Midbrain (tissue), 1 donor: ENCODE data around the gene HPS3.
"Not testable (repeated sequence)": the region's sequence is repeated elsewhere in the genome, so short reads cannot be mapped to it uniquely, and the experiment has no call there.

Experiments used
- DNase-seq: peaks from one replicate; lab custom pipeline; 2025; lab: John Stamatoyannopoulos, UW

HPS3 gene, protein sequence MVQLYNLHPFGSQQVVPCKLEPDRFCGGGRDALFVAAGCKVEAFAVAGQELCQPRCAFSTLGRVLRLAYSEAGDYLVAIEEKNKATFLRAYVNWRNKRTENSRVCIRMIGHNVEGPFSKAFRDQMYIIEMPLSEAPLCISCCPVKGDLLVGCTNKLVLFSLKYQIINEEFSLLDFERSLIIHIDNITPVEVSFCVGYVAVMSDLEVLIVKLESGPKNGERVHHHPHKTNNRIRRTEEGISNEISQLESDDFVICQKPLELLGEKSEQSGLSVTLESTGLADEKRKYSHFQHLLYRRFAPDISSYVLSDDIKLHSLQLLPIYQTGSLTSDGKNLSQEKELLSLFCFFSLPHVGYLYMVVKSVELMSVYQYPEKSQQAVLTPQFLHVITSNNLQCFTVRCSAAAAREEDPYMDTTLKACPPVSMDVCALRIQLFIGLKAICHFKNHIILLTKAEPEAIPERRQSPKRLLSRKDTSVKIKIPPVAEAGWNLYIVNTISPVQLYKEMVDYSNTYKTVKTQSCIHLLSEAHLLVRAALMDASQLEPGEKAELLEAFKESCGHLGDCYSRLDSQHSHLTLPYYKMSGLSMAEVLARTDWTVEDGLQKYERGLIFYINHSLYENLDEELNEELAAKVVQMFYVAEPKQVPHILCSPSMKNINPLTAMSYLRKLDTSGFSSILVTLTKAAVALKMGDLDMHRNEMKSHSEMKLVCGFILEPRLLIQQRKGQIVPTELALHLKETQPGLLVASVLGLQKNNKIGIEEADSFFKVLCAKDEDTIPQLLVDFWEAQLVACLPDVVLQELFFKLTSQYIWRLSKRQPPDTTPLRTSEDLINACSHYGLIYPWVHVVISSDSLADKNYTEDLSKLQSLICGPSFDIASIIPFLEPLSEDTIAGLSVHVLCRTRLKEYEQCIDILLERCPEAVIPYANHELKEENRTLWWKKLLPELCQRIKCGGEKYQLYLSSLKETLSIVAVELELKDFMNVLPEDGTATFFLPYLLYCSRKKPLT

DNA sequence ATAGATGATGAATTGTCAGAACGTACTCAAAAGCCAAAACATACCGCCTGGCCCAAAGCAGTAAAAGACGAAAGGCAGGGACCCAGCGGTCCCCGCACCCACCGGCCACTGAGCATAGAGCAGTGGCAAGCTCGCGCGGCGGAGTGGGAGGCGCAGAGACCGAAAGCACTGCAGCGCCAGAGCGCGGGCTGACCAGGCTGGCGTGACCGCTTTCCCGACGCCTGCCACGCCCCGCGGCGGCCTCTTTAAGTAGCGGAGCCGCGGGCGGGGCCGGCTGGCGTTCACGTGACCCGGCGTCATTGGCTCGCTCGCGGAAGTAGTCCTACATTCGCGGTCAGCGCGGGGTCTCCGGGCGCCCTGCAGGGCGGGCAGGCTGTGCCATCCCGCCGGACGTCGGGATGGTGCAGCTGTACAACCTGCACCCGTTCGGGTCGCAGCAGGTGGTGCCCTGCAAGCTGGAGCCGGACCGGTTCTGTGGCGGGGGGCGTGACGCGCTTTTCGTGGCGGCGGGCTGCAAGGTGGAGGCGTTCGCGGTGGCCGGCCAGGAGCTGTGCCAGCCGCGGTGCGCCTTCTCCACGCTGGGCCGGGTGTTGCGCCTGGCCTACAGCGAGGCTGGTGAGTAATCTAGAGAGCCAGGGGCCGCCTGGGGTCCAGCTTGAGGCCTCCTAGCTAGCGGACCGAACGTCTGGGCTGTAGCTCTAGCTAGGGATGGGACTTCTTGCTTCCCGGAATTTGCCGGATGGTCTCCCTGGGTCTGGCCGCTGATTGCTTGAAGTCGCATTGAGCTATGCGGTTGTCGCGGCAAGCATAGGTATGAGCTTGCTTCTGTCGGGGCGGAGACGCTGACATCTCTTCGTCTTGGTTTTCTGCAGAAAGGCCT is at the start of gene HPS3:
HPS3 (plus strand) TSS at position 313 of the 880 bp plus-strand sequence; CDS start at position 399, 86 bp downstream.
- DNase-seq = peak; percentile 94

DNA sequence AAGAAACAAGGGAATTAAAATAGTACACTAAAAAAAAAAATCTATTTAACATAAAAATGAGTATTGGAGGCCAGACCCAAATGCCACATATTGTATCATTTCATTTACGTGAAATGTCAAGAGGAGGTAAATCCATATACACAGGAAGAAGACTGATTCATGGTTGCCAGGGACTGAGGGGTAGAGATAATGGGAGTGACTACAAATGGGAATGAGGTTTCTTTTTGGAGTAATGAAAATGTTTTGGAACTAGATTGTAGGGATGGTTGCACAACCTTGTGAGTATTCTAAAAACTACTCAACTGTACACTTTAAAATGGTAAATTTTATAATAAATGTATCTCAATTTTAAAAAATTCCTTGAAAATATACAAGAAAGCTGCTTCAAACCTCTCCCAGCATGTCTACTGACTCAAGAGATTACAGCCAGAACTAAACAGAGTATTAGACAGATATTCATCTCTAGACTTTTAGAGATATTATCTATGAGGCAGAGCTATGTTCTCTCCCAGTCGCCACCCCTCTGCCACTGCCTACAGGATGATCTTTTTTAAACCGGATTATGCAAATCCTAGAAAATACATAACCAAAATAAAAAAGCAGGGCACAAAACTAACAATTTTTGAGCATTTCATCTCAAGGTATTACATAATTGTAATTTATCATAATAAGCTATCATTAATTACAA is 49.3 kb upstream of the HPS3 start:
- no peak for DNase-seq

- DNase-seq = no peak
Measured at GRCh38 chr3:149080699-149081091, 48.7 kb upstream of the HPS3 start.

- no peak for DNase-seq
Measured at GRCh38 chr3:149081772-149082171, 47.7 kb upstream of the HPS3 start.

DNA sequence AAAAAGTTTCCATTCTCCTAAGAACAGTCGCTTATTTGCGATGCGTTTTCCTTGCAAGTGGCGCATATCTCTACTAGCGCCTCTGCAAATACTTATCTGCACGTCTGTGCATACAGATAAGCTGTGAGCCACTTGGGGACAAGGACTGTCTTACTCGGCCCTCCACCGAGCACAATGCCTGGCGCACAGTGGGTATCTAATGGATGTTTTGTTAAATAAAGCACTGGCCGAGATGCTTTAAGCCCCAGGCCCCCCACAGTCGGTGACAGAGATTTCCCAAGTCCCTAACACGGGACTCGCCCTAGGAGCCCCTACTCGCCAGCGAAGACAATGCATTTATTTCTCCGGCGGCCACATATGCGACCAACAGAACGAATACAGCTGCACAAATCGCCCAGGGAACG is 43.6 kb upstream of the HPS3 start:
- DNase-seq = no peak

GRCh38 chr3:149086232-149086988 is 43.0 kb upstream of the HPS3 start, which contains the start of gene HLTF:
Gene HLTF, minus strand, starts transcription at chr3:149086533. Its CDS starts 197 bp downstream, at chr3:149086336.
- DNase-seq = peak; percentile 96

DNA sequence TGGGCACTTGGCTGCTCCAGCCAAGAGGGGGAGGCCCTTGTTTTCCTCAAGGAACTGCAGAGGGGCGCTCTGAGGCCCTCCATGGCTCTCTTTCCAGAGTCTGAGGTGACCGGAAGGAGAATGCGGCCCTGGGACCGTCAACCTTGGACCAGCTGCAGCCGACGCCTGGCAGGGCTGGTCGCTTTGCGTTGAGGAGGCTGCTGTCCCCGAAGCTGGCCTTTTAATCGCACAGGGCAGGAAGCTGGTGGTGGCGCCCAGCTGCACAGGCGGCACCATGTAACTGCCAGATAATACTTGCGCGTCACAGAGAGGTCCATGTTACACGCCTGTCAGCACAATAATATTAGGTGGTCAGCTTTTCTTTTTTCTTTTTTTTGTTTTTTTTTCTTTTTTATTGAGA is 42.2 kb upstream of the HPS3 start:
- no peak for DNase-seq

DNA sequence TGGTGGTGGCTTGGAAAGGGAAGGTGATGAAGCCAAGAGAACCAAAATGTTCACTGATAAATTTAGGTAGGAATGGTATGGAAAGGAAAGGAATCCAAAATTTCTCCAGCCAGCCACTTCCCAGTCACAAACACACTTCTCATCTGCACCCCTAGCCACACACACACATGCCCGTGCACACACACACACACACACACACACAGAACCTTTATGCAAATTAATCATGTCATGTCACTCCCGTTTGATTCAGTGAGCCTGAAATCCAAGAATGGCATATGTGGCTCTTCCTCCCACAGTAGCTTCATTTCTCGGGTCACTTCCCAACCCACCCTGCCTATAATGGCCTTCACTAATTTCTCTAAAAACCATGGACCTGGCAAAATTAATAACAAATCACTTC is 40.0 kb upstream of the HPS3 start:
- DNase-seq = no peak

DNA sequence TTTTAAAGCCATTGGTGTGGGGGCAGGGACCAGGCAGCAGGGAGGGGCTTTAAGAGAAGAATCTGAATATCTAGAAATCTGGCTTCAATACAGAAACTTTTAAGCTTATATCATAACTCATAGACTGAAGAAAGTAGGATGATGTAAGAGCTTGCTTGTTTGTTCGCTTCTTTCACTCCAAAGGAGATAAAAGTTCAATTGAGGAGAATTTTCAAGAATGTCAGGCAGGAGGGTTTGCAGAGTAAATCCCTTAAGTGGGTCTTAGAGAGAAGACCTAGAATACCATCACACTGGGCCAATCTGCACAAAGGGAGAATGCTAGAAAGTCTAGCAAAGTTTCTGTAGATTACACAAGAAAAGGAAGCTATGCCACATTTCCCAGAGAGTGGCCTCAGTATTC is 39.0 kb upstream of the HPS3 start:
- no peak for DNase-seq

- no peak for DNase-seq
Measured at GRCh38 chr3:149090907-149091306, 38.5 kb upstream of the HPS3 start.

DNA sequence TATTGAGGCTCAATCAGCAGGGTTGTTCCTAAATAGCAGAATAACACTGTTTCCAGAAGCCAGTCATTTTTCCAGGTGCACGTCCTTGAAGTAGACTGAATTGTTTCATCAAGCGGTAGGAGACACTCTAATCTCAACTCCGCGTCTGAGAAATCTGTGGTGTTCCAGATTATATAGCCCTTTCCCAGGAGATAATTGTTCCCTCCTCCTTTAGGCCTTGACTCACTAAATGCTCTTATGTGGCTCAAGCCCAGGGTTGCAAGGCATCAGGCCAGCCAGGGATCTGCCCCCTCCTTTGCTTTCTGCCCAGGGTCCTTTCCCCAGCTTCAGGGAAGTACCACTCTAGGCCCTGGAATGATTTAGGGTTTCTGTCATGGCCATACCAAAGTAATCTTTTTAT is 37.5 kb upstream of the HPS3 start:
- DNase-seq = no peak

DNA sequence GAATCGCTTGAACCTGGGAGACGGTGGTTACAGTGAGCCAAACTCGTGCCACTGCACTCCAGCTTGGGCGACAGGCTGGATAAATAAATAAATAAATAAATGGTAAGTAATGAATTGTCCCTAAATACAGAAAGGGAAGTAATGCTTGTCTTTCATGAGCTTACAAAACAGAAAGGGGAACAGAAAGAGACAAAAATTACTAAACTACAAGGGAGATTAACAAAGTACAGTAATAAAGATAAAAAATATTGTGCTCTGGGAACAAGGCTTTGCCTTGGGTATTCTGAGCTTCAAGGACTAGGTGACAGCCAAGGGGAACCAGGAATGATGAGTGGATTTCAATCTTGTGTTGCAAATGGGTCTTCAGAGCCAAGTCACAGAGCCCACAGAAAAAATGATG is 34.0 kb upstream of the HPS3 start:
- no peak for DNase-seq

DNA sequence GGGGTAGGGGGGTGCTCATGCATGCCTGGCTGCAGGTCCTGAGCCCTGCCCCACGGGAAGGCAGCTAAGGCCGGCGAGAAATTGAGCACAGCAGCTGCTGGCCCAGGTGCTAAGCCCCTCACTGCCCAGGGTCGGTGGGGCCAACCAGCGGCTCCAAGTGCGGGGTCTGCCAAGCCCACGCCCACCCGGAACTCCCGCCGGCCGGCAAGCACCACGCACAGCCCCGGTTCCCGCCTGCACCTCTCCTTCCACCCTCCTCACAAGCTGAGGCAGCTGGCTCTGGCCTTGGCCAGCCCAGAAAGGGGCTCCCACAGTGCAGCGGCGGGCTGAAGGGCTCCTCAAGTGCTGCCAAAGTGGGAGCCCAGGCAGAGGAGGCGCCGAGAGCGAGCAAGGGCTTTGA is 31.5 kb upstream of the HPS3 start:
- not testable (repeated sequence) for DNase-seq

GRCh38 chr3:149101154-149101553 is 28.3 kb upstream of the HPS3 start:
- no peak for DNase-seq

DNA sequence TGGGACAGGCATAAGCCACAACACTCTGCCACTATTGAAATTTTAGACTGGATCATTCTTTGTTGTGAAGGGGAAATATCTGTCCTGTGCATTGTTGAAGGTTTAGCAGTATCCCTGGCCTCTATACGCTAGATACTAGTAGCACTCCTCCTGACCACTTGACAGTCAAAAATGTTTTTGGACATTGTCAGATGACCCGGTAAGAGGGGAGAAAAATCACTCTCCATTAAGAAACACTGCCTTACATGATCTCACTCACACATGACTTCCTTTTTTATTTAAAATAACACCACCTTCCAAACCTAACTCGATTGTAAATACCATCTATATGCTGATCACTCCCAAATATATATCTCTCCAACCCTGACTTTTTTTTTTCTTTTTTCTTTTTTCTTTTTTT is 27.8 kb upstream of the HPS3 start:
- no peak for DNase-seq

DNA sequence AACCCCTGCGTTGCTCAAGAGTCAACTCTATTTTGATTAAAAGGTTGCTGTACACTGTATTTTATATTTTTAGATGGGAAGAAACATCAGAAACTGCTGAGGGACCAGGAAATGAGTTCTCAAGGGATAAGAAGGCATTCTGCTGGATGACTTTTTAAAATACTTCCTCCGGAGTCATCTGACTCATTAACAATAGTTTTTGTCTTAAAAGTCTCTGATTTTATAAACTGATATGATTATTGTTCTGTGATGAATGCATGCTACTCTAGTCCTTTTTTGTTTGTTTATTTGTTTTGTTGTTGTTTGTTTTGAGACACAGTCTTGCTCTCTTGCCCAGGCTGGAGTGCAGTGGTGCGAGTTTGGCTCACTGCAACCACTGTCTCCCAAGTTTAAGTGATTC is 25.0 kb upstream of the HPS3 start:
- DNase-seq = no peak

- peak; percentile 10 for DNase-seq
Measured at GRCh38 chr3:149114458-149114857, 15.0 kb upstream of the HPS3 start.

DNA sequence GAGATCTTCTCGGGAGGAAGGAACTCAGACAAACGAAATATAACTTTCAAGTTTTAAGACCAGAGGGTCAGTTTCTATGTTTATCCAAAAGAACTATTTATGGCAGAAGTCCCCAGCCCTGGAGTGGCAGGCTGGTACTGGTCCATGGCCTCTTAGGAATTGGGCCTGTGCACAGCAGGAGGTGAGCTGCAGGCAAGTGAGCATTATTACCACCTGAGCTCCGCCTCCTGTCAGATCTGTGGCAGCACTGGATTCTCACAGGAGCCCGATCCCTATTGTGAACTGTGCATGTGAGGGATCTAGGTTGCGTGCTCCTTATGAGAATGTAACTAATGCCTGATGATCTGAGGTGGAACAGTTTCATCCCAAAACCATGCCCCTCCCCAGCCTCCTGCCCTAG is 14.3 kb upstream of the HPS3 start:
- no peak for DNase-seq

DNA sequence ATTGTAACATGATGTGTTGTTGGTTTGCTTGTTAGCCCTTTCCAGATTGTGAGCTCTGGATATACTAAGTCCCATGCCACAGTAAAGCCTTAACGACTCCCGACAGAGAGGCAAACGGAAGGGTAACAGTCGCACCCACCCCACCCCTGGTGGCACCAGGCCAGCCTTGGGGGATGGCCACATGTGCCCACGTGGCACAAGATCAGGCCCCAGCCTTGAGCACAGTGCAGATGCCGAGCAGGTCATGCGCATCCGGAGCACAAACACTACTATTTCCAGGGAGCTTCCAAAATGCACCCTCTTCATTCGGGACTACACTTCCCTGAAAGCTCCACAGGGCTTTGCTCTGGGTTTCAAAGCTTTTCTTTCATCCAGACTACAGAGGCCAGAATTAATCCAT is 10.7 kb upstream of the HPS3 start:
- no peak for DNase-seq

- DNase-seq = no peak
Measured at GRCh38 chr3:149119466-149119865, 10.0 kb upstream of the HPS3 start.
